Activated T-helper 9 cell treated with anti-CD3 and anti-CD28 coated beads, Interleukin-2, amount 50 U/mL, for 16 hours (primary cell): ENCODE results near the gene DYNLL1.
"Not testable (repeated sequence)": the region's sequence is repeated elsewhere in the genome, so short reads cannot be mapped to it uniquely, and the experiment has no call there.

Source experiments
- DNase-seq: peaks from one replicate; pipeline ENCODE4 v3.0.0-alpha.2; 2020; ENCODE audit warnings: low read depth

Gene DYNLL1

DNA sequence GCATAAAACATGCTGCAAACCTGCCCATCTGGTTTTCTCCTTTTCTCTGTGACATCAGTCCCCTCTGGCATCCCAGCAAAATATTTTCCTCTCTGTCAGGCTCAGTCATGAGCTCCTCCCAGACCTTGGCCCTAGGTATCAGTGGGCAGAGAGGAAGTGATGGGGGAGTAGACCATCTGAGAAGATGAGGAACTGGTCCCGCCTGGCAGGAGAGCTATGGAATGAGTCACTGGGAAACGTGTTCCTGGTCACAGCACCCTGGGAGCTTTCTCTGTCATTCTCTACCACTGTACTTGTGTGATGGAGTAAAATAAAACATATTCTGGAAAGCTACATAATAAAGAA lies 21.3 kb upstream of the DYNLL1 start:
- no peak for DNase-seq

DNA sequence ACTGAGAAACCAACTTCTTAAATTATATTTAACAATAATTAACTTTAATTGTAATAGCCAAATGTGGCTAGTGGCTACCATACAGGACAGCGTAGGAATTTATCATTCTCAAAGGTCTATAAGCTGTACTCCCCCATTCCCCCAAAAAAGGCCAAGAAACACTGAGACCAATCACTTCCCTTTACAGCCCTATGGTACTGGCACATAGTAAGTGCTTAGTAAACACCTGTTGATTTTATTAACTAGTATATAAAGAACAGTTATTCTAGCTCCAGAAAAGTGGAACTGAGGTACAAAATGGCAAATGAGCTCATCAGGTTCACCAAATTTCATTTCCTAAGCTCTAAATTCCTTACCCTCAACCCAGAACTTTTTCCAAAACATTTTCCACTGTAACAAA lies 20.3 kb upstream of the DYNLL1 start:
- DNase-seq = no peak

DNA sequence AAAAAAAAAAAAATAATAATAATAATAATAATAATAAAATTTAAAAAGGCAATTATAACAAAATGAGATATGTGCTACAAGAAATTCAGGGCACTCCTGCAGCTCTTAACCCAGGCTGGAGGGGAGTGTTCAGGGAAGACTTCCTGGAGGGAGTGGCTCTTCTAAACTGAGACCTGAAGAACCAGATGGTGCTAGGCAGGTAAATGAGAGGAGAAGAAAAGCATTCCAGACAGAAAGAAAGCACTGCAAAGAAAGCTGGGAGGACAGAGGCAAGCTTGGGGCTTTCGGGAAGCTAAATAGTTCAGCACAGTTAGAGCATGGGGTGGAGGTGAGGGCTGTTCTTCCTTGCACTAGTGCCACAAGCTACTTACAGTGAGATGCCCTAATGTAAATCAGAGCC lies 16.5 kb upstream of the DYNLL1 start:
- no peak for DNase-seq

DNA sequence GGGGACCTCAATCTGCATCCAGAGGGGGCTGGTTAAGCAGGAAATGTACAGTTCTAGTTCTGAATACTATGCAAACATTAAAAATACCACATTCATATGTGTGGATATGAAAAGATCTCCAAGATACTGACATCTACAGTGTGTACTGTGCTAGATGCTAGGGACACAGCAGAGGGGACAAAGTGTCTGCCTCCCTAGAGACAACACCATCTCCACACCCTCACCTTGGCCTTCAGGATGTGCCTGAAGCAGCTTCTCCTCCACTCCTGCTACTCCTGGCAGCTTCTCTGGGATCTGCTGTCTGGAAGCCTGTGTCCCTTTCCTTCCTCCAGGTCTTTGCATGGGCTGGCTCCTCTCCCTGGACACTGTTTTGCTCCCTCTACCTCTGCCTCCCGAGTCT lies 15.7 kb upstream of the DYNLL1 start:
- no peak for DNase-seq

DNA sequence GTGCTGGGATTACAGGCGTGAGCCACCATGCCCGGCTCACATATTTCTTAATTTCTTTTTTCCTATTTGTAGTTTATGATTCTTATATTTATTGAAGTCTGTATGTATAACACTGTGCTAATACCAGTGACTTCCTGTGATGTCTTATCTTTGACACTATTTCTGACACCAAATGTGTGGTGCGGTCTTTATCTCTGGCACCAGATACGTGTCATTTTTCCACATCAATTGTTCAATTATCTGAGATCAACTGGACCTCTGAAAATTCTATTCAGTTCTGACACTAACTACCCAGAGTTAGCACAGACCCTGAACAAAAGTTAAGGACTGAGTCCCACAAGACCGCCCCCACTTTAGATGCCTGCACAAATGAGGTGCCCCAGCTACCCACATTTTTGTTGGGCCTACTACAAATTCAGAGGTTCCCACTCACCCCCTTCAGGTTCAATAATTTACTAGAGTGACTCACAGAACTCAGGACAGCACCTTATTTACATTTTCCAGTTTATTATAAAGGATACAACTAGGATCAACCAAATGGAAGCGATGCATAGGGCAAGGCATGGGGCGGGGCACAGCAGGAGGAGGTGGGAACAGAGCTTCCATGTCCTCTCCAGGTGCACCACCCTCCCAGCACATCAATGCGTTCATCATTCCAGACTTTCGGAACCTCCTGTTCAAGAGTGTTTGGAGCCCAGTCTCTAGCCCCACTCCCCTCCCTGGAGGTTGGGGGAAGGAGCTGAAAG lies 14.7 kb upstream of the DYNLL1 start:
- DNase-seq = no peak

DNA sequence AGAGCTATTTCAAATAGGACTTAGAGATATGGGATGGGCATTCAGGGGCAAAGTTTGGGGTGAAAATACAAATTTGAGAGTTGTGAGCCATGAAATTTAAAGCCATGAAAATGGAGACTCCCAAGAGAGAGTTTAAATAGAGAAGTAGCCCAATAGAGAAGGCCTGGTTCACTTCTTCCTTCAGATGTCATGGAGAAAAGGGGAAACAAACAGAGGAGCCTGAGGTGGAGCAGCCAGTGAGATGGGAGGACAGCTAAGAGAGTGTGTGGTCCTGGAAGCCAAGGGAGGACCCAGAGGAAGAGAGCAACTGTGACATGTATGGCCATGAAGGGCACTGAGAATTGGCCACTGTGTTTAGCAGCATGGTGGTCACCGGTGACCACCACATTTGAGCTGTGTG lies 12.3 kb upstream of the DYNLL1 start:
- DNase-seq = no peak

DNA sequence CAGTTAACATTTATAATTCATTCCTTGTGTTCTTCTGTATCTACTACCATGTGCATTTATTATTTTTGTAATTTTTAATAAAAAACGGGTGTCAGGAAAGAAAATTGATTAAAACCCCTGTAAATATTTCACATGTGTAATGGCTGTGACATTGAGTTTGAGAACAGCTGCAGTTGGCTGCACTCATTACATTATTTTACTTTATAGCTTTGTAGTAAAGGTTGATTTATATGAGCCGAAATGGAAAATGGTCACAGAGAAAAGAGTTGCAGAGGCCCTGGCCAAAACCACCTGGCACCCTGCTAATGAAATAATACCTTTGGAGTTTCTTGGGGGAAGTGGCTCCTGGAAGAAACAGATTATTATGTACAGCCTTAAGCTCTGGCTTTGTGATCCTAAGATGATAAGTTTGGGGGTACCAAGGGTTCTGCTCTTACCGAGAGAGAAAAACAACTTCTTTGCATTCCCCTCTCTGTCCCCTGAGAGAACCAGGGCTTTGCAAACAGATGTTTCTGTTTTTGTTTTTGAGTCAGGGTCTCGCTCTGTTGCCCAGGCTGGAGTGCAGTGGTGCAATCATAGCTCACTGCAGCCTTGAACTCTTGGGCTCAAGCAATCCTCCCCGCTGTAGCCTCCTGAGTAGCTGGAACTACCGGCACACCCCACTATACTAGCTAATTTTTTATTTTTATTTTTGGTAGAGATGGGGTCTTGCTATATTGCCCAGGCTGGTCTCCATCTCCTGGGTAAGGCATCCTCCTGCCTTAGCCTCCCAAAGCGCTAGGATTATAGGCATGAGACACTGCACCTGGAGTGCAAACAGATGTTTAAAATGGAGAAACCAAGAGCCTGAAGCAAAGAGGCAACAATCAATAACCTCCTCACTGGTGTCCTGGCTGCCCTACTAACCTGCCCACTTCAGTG lies 9.7 kb upstream of the DYNLL1 start:
- no peak for DNase-seq

DNA sequence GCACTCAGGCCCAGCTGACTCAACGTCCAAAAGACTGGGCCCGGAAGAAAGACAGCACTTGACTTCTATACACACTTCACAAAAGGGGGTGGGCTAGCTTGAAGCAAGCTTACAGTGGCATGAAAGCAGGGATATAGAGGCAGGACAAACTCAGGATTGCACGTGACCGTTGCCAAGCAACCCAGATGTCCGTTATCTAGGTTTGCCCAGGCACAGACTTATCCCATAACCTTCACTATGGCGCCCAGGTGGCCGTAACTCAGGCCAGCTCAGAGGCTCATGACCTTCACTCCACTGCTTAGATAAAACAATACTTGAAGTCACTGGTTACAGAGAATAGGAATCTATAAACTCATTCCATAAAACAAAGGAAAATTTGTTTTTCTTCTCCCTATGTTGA lies 8.4 kb upstream of the DYNLL1 start:
- not testable (repeated sequence) for DNase-seq

DNA sequence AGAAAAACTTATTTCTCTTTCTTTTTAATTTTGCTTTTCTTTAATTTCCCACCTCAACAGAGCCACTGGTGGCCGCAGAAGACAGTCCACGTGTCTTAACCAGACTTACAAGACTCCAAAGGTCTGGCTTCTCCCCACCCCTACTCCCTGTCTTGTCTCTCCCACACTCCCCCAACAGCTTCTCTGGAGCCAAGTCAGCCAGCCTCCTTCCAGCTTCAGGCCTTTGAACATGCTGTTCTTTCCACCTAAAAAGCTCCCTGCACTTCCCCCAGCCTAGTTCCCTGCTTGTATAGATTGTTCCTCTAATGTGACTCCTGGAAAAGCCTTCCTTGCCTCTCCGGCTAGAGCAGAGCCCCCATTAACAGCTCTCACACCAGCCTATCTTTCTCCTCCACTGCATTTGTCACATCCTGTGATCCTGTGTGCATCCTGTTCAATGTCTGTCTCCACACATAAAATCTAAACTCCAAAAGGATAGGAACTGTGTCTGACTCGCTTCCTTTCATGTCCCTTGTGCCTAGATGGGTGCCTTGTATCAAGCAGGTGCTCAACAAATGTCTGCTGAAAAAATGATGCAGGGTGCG lies 7.8 kb upstream of the DYNLL1 start:
- no peak for DNase-seq

DNA sequence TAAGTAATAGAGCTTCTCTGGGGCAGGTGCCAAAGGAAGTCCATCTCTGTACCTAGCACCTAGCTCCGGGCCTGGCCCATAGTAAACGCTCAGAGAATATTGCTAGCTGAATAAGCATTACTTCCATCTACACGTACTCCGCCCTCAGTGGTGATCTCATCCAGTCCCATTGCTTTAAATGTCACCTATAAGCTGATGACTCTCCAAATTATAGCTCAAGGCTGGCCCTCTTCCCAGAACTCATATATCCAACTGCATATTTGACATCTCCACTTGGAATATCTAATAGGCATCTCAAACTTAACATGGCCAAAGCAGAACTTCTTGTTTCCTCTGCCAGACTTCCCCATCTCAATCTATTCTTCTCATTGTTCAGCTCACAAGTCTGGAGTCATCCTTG lies 6.9 kb upstream of the DYNLL1 start:
- DNase-seq = no peak

DNA sequence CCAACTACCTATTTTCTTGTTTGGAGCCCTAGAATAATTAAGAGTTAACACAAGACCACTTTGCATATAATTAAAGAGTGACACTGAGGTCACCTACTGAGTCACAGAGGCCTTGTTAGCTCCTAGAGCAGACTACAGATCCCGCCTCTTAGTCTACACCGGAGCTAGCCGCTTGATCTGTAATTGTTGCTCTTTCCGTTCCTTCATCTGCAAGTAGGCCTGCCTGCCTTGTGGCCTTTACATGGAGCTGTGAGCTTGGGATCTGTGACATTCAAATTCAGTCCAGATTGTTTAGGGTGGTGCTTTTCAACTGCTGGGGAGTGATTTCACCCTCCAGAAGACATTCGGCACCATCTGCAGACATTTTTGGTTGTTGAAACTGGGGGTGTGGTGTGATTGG lies 5.6 kb upstream of the DYNLL1 start:
- DNase-seq = no peak

DNA sequence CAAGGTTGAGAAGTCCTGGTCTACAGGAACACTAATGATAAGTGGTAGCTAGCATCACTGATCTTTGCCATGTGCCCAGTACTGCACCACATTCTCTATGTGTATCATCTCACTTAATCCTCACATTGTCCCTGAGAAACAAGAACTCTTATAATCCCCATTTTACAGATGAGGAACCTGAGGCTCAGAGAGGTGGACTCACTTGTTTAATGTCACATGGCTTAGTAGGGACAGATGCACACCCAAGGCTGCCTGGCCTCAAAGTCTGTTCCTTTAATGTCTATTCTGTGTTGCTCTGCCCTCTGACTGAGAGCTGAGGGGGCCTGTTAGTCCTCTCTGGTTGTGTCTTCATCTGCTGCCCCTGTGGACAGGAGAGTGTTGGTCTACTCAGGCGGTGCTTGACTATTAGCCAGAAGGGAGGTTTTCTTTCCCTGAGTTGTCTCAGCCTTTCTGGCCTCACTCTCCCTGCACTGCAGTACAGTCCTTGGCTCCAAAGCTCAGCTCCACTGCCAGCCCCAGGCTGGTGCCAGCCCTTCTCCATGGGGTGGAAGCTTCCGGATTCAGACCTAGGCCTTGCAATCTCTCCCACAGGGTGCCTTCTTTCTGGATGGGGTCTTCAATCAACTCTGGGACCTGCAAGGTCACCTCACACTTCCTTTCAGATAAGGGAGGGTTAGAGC lies 4.9 kb upstream of the DYNLL1 start:
- no peak for DNase-seq

DNA sequence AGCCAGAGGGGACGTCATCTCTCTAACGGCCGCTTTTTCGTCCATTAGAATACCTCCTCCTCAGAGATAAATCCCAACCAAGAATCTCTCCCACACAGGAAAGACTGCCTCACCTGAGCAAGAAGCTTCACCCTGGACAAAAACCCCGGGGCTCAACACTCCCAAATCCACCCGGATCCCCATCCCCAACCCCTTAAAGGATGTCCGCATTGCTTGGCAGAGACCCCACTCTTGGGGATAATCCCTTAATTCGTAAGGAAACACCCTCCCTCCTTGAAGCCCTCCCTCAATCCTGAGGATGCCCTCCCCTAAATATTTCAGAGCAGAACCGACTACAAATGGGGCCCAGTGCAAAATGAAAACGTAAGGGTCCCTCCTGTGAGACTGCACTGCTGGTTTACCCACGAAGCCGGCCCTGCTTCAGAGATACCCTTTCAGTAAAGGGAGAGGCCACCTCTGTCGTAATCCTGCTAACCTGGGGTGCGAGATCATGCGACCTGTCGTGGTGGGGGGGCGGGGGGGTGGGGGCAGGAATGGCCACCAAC lies 655 bp upstream of the DYNLL1 start:
- DNase-seq = no peak

DNA sequence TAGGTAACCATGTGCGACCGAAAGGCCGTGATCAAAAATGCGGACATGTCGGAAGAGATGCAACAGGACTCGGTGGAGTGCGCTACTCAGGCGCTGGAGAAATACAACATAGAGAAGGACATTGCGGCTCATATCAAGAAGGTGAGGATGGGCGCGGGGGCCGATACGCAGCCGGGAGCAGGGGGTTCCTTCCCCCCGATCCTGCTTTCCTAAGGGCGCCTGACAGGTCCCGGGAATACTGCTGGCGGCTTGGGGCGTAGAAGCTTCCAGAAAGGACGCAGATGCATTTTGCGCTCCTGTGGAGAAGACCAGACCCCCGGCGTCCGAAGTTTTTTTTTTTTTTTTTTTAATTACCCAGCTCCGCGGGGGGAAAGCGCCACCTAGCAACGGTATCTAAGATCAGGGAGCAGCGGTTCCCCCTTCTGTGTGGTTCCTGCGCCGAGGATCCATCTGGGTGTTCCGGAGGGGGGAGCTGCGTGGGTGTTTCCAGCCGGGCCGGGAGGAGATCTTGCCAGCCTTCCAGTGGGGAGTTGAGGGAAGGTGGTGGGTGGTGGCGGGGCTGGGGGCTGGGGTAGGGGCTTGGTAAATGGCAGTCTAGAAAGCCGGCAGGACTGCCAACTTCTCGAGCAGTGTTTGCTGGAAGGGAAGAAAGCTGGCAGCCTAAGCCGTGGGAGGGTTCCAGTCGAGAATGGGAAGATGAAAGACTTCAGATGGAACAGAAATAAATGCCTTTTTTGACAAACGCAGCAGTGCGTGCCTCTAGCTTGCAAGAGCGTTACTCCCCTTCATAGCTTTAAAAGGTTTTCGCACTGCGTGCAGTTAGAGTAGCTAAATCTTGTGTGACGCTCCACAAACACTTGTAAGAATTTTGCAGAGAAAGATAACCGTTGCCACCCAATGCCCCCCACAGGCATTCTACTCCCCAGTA lies 764 bp downstream of the DYNLL1 start:
- DNase-seq = peak; percentile 29

DNA sequence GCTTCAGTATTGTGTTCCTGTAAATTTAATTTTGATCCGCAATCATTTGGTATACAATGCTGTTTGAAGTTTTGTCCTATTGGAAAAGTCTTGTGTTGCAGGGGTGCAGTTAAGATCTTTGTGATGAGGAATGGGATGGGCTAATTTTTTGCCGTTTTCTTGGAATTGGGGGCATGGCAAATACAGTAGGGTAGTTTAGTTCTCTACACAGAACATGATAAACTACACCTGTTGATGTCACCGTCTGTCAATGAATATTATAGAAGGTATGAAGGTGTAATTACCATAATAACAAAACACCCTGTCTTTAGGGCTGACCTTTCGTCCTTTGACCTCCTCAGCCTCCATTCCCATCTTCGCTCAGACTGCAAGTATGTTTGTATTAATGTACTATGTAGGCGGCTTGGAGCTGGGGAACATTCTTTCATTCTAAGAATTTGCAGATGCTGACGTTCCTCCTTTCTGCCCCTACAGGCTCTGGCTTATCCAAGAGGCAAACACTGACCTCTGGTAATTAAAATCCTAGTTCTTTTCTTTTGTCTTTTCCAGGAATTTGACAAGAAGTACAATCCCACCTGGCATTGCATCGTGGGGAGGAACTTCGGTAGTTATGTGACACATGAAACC lies 1.7 kb downstream of the DYNLL1 start:
- no peak for DNase-seq

DNA sequence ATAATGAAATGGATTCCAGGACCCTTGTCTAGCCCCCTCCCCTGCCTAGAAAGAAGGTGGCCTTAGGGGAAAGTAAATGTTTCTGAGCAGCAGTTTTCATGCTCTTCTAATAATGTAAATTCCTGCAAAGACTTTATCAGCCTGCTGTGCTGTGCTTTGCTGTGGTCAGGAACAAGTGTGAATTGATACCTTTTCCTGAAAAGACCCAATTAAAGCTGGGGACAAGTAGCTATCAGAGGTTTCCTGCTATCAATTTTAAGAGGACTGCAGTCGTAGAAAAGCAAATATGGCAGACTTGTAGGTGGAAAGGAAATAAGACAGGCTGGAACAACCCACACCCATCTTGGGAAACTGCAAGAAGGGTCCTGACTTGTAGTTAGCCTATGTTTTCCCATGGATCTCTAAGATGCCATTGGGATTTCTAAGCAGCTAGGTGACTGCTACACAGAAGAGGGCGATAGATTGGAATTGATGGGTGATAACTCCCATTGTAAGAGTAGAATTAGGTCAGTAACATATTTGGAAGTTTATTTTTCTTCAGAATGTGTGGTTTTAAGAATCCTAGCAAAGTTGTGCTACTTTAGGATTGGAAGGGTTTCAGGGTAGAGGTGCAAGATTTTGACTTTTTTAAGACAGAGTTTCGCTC lies 3.1 kb downstream of the DYNLL1 start:
- DNase-seq = no peak

DNA sequence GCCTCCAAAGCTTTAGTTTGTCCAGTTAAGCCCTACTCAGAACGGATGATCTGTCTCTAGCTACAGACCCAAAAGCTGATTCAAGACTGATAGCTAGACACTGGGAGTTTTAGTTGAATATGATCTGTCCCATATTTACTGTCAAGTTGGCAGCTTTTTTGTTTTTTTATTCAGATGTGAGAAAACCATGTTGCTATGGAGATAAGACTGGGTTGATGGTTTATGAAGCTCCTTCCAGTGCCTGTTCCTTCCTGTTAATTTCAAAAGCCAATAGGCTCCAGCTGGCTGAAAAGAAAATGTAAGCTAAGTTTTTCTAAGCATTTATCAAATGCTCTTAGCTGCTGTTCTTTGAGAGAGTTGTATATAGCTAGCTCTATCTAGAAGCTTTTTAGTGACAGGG lies 4.7 kb downstream of the DYNLL1 start:
- no peak for DNase-seq

DNA sequence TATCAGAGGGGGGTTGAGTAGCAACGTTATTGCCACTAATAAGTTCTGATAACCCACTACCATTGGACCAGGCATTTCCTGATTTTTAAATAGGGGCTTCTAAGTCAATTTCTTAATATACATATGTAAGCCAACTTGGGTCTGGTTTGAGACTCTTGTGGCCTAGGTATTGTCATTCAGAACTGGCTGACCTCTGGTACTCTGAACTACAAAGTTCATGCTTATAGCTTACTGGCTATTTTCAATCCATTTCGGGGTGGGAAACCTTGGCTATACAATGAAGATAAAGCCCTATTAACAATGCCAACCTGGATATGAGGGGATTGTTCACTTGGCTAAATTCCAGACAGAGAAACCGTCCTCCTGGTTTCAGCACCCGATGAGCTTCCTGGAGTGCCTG lies 8.7 kb downstream of the DYNLL1 start:
- no peak for DNase-seq

DNA sequence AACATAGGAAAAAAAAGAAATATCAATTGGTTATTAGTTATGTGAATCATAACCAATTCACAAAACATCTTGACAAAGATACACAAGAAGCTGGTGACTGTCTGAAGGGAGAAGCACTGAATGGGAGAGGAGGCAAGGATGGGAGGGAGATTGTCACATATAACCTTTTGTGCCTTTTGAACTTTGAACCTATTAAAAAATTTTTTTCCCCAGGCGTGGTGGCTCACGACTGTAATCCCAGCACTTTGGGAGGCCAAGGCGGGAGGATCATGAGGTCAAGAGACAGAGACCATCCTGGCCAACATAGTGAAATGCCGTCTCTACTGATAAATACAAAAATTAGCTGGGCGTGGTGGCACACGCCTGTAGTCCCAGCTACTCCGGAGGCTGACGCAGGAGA lies 12.6 kb downstream of the DYNLL1 start:
- DNase-seq = no peak

DNA sequence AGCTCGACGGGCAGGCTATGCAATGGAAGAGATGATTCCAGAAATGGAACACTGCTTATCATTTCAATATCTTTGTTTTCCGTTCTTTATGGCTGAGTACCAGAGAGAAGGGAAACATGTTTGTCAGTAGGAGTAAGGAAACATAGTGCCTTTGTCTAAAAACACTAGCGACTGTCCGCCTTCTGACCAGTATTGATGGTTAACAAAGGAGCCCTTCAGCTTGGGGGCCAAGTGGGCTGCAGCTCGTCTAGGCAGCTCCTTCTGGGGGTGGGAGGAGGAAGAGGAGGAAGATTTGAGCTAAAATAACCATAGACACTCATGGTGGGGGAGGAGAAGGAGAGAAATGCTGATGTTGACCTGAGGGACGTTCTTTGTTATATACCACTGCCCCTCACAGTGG lies 18.1 kb downstream of the DYNLL1 start:
- DNase-seq = no peak
